ENCODE measurements around the gene HOXA5.
A peak's percentile ranks its signal among the peaks of the same experiment; 100 is the strongest.

Gene HOXA5

DNA sequence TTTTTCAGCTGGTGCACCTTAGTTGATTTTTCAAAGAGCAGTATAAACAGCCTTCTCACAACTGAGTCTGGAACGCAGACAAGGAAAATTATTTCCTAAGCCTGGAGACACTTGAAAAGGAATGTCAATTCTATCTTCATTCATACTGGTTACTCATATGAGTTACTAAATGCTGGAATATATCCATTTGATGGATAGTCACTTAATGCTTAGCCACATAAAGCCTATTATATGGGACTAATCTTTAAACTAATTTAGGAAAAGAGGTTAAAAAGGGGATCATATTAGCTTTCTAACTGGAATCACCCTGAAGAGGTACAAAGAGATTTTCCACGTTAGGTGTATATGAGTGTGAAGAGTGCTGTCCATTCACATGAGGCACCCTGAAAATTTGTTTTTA is 11.3 kb downstream of the HOXA5 start (continued):
- TF ChIP-seq ZNF221 (tag by site-specific recombination; IDR thresholded peaks at IDR 0.05; ENCODE audit: borderline replicate concordance) (no peak), ZNF558 (tag by site-specific recombination; IDR thresholded peaks at IDR 0.05) (no peak), ZNF701 (tag by site-specific recombination; IDR thresholded peaks at IDR 0.05) (no peak)

DNA sequence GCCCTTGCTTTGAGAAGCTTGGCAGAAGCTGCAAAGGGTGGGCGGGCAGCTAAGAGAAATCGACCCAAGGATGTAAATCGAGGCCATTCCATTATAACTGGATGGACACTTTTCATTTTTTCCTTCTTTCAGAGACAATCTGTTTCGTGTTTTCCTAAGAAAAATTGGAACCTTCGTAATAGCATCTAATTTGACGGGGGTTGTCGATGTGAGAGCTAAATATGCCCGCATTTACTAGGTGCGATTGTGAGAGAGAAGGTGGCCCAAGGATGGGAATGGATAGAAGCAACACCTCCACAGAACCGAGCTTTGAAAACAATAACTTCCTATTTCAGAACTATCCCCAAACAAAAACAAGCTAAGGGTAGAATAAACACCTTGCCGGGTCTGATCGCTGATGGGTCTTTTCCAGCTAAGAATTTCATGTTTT is 12.1 kb downstream of the HOXA5 start:
- Histone ChIP-seq H3K27ac (ENCODE audit: extremely low read depth, low read depth, low read length) (peak overlapping the region; percentile 100), H3K36me3 (ENCODE audit: control insufficient read depth in 2 of 2, insufficient read depth in 1 of 2, low read length in 2 of 2) (peaks cover 5 to 12% of the 10 kb centered on the region in 2 experiments; a peak in 1 of 3 replicates), H3K4me1 (ENCODE audit: control insufficient read depth, insufficient read depth, low read length) (peaks cover 77% of the 10 kb centered on the region), H3K9me3 (ENCODE audit: control insufficient read depth, insufficient read depth, low read depth, low read length) (no peaks in the 10 kb centered on the region), H3K4me3 (ENCODE audit: low read depth, low read length) (peak overlapping the region; percentile 45)
- TF ChIP-seq, protein P1, sequence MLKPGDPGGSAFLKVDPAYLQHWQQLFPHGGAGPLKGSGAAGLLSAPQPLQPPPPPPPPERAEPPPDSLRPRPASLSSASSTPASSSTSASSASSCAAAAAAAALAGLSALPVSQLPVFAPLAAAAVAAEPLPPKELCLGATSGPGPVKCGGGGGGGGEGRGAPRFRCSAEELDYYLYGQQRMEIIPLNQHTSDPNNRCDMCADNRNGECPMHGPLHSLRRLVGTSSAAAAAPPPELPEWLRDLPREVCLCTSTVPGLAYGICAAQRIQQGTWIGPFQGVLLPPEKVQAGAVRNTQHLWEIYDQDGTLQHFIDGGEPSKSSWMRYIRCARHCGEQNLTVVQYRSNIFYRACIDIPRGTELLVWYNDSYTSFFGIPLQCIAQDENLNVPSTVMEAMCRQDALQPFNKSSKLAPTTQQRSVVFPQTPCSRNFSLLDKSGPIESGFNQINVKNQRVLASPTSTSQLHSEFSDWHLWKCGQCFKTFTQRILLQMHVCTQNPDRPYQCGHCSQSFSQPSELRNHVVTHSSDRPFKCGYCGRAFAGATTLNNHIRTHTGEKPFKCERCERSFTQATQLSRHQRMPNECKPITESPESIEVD (tag by site-specific recombination; IDR thresholded peaks at IDR 0.05), result peak; percentile 68
- TF ChIP-seq TRIM28 (IDR thresholded peaks at IDR 0.05; ENCODE audit: borderline replicate concordance, low read length), result no peak
- TF ChIP-seq ZBTB17 (tag by site-specific recombination; IDR thresholded peaks at IDR 0.05), result peak; percentile 68
- TF ChIP-seq OVOL3 (tag by site-specific recombination; IDR thresholded peaks at IDR 0.05), result no peak
- TF ChIP-seq EGR2 (tag by site-specific recombination; IDR thresholded peaks at IDR 0.05; ENCODE audit: low read depth), result no peak
- TF ChIP-seq, protein P2, sequence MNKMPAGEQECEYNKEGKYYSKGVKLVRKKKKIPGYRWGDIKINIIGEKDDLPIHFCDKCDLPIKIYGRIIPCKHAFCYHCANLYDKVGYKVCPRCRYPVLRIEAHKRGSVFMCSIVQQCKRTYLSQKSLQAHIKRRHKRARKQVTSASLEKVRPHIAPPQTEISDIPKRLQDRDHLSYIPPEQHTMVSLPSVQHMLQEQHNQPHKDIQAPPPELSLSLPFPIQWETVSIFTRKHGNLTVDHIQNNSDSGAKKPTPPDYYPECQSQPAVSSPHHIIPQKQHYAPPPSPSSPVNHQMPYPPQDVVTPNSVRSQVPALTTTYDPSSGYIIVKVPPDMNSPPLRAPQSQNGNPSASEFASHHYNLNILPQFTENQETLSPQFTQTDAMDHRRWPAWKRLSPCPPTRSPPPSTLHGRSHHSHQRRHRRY (tag by site-specific recombination; IDR thresholded peaks at IDR 0.05), result no peak
- no peak for TF ChIP-seq ZNF654 (tag by site-specific recombination; IDR thresholded peaks at IDR 0.05; ENCODE audit: low read depth)
- TF ChIP-seq, protein P3, sequence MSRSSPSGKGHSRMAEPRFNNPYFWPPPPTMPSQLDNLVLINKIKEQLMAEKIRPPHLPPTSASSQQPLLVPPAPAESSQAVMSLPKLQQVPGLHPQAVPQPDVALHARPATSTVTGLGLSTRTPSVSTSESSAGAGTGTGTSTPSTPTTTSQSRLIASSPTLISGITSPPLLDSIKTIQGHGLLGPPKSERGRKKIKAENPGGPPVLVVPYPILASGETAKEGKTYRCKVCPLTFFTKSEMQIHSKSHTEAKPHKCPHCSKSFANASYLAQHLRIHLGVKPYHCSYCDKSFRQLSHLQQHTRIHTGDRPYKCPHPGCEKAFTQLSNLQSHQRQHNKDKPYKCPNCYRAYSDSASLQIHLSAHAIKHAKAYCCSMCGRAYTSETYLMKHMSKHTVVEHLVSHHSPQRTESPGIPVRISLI (tag by site-specific recombination; IDR thresholded peaks at IDR 0.05), result no peak
- no peak for TF ChIP-seq ZNF174 (tag by site-specific recombination; IDR thresholded peaks at IDR 0.05)
- no peak for TF ChIP-seq ZNF157 (tag by site-specific recombination; IDR thresholded peaks at IDR 0.05)
- TF ChIP-seq, protein P4, sequence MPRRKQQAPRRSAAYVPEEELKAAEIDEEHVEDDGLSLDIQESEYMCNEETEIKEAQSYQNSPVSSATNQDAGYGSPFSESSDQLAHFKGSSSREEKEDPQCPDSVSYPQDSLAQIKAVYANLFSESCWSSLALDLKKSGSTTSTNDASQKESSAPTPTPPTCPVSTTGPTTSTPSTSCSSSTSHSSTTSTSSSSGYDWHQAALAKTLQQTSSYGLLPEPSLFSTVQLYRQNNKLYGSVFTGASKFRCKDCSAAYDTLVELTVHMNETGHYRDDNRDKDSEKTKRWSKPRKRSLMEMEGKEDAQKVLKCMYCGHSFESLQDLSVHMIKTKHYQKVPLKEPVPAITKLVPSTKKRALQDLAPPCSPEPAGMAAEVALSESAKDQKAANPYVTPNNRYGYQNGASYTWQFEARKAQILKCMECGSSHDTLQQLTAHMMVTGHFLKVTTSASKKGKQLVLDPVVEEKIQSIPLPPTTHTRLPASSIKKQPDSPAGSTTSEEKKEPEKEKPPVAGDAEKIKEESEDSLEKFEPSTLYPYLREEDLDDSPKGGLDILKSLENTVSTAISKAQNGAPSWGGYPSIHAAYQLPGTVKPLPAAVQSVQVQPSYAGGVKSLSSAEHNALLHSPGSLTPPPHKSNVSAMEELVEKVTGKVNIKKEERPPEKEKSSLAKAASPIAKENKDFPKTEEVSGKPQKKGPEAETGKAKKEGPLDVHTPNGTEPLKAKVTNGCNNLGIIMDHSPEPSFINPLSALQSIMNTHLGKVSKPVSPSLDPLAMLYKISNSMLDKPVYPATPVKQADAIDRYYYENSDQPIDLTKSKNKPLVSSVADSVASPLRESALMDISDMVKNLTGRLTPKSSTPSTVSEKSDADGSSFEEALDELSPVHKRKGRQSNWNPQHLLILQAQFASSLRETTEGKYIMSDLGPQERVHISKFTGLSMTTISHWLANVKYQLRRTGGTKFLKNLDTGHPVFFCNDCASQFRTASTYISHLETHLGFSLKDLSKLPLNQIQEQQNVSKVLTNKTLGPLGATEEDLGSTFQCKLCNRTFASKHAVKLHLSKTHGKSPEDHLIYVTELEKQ (tag by site-specific recombination; IDR thresholded peaks at IDR 0.05; ENCODE audit: borderline replicate concordance), result no peak
- TF ChIP-seq KLF9 (tag by site-specific recombination; IDR thresholded peaks at IDR 0.05; ENCODE audit: low read depth), result no peak
- peak; percentile 64; the same call in 1 of the 2 replicates for TF ChIP-seq ZNF366 (tag by site-specific recombination; conservative IDR thresholded peaks at IDR 0.05)
- no peak for TF ChIP-seq ZNF785 (tag by site-specific recombination; IDR thresholded peaks at IDR 0.05)
- TF ChIP-seq ZNF76 (tag by site-specific recombination; IDR thresholded peaks at IDR 0.05; ENCODE audit: borderline replicate concordance, low read depth), result no peak
- ChIA-PET CTCF (interaction anchor here (0.8 to 2.7 kb wide), 10 partner anchors 9 to 279 kb away, joined by 3 to 12 read pairs (median 6); partner anchors contain the start of genes HOXA1 and HOXA5), POLR2A (interaction anchor here (0.6 to 2.2 kb wide), 13 partner anchors 12 to 859 kb away, joined by 3 to 29 read pairs (median 5); partner anchors contain the start of genes HOXA1, HOXA5, HOXA7 and SKAP2)
